H1 (cell line): ENCODE data around the gene SVIL. TPM values are rescaled to one million over a fixed set of nuclear protein-coding genes. Genes with fewer than 3 reads are reported as not detected.

Experiments used
- CTCF ChIA-PET: fragments of 300-600 bp; sonication (Branson Sonifier 250); formaldehyde crosslinking; loops from one replicate; lab custom pipeline; 2021; ENCODE audit not compliant: partially characterized antibody; lab: Charles Lee
- POLR2A ChIA-PET: fragments of 300-600 bp; sonication (Branson Sonifier 250); formaldehyde crosslinking; loops from one replicate; lab custom pipeline; 2021; ENCODE audit warnings: inconsistent platforms; ENCODE audit not compliant: partially characterized antibody; lab: Charles Lee
- DNase-seq, 2 experiments: peaks; one replicate each; pipeline versions ENCODE4 v3.0.0 to v3.0.0-alpha.2; 2010 to 2022; ENCODE audit warnings: low spot score in 2 of 2, low read depth in 1 of 2, mixed read lengths in 1 of 2
- FAIRE-seq: peaks from 2 replicates; lab custom pipeline; 2011; peaks lifted over from hg19 to GRCh38; lab: Jason Lieb, UNC
- H2AFZ ChIP-seq: 2 replicates; pipeline ENCODE4 v1.8.1; 2012; ENCODE audit warnings: low read length, inconsistent platforms
- H2AK5ac ChIP-seq: 2 replicates; pipeline ENCODE4 v1.6.1; 2013; ENCODE audit warnings: low read depth, low read length
- H2BK120ac ChIP-seq: replicated peaks from 2 replicates; pipeline ENCODE3; 2013; ENCODE audit warnings: low read depth, low read length, inconsistent platforms
- H2BK12ac ChIP-seq: 2 replicates; pipeline ENCODE4 v1.6.1; 2013; ENCODE audit warnings: low read depth, low read length
- H2BK15ac ChIP-seq: 2 replicates; pipeline ENCODE4 v1.6.1; 2013; ENCODE audit warnings: low read length
- H2BK20ac ChIP-seq: 2 replicates; pipeline ENCODE4 v1.6.1; 2013; ENCODE audit warnings: low read length
- H2BK5ac ChIP-seq: 2 replicates; pipeline ENCODE4 v1.6.1; 2013; ENCODE audit warnings: low read depth, low read length
- H3K14ac ChIP-seq: 2 replicates; pipeline ENCODE4 v1.6.1; 2013; ENCODE audit warnings: inconsistent platforms; ENCODE audit not compliant: insufficient read length
- H3K18ac ChIP-seq: 2 replicates; pipeline ENCODE4 v1.6.1; 2013; ENCODE audit warnings: low read length; ENCODE audit errors: extremely low read depth
- H3K23ac ChIP-seq: 2 replicates; pipeline ENCODE4 v1.6.1; 2013; ENCODE audit warnings: inconsistent platforms; ENCODE audit not compliant: insufficient read length
- H3K23me2 ChIP-seq: 2 replicates; pipeline ENCODE4 v1.6.1; 2013; ENCODE audit warnings: low read depth, low read length
- H3K27ac ChIP-seq: 2 replicates; pipeline ENCODE4 v1.6.1; 2011; ENCODE audit warnings: low read depth, low read length, inconsistent platforms
- H3K27me3 ChIP-seq, 4 experiments: replicated peaks in 1 of 4; 1 replicate in 1 of 4; 2 replicates in 3 of 4; pipeline versions ENCODE4 v1.6.1 to v1.8.1; 2011 to 2013; ENCODE audit warnings: low read length in 3 of 4, mild to moderate bottlenecking in 3 of 4, inconsistent platforms in 2 of 4, mixed read lengths in 2 of 4, moderate library complexity in 1 of 4; ENCODE audit not compliant: control insufficient read depth in 3 of 4, insufficient read depth in 3 of 4; ENCODE audit errors: extremely low read depth in 1 of 4
- H3K36me3 ChIP-seq, 4 experiments: 2 replicates each; pipeline versions ENCODE4 v1.6.1 to v1.8.1; 2011 to 2013; ENCODE audit warnings: mild to moderate bottlenecking in 4 of 4, low read length in 3 of 4, moderate library complexity in 2 of 4, control low read depth in 1 of 4, inconsistent platforms in 1 of 4; ENCODE audit not compliant: insufficient read depth in 4 of 4, control insufficient read depth in 2 of 4
- H3K4ac ChIP-seq: replicated peaks from 2 replicates; pipeline ENCODE3; 2013; ENCODE audit warnings: low read length, low read depth, mixed read lengths, inconsistent platforms; ENCODE audit not compliant: insufficient read length
- H3K4me1 ChIP-seq, 4 experiments: replicated peaks in 1 of 4; 1 replicate in 1 of 4; 2 replicates in 3 of 4; pipeline versions ENCODE4 v1.6.1 to v1.8.1; 2011 to 2013; ENCODE audit warnings: low read length in 3 of 4, inconsistent platforms in 2 of 4, mixed read lengths in 1 of 4; ENCODE audit not compliant: insufficient read depth in 4 of 4, control insufficient read depth in 3 of 4
- H3K4me2 ChIP-seq, 2 experiments: 2 replicates each; pipeline versions ENCODE4 v1.6.1 to v1.8.1; 2011 to 2013; ENCODE audit warnings: low read depth in 2 of 2, low read length in 2 of 2, control low read depth in 1 of 2, inconsistent platforms in 1 of 2, mild to moderate bottlenecking in 1 of 2; ENCODE audit not compliant: insufficient read depth in 1 of 2
- H3K4me3 ChIP-seq, 4 experiments: fragments of 200-600, 300-600 bp in 1 of 4; sonication (generic), shearing (Covaris generic), sonication (Bioruptor Twin) in 1 of 4; 2 replicates each; pipeline versions ENCODE4 v1.5.1 to v1.8.1; 2011 to 2016; ENCODE audit warnings: low read length in 4 of 4, low read depth in 3 of 4, control low read depth in 2 of 4, inconsistent platforms in 2 of 4, mild to moderate bottlenecking in 2 of 4, mixed read lengths in 1 of 4, moderate library complexity in 1 of 4; ENCODE audit not compliant: insufficient read depth in 2 of 4; ENCODE audit errors: extremely low read depth in 1 of 4
- H3K56ac ChIP-seq: replicated peaks from 2 replicates; pipeline ENCODE3; 2013; ENCODE audit warnings: low read depth, mild to moderate bottlenecking, mixed read lengths, low read length, inconsistent platforms; ENCODE audit not compliant: insufficient read length
- H3K79me1 ChIP-seq: 2 replicates; pipeline ENCODE4 v1.6.1; 2013; ENCODE audit warnings: low read depth, low read length, control low read depth
- H3K79me2 ChIP-seq, 2 experiments: 2 replicates each; pipeline versions ENCODE4 v1.6.1 to v1.8.1; 2012 to 2013; ENCODE audit warnings: low read length in 2 of 2, mild to moderate bottlenecking in 2 of 2, inconsistent platforms in 1 of 2; ENCODE audit not compliant: insufficient read depth in 2 of 2, control insufficient read depth in 1 of 2
- H3K9ac ChIP-seq, 4 experiments: replicated peaks in 1 of 4; 1 replicate in 1 of 4; 2 replicates in 3 of 4; pipeline versions ENCODE4 v1.6.1 to v1.8.1; 2011 to 2013; ENCODE audit warnings: low read depth in 3 of 4, low read length in 3 of 4, control low read depth in 2 of 4, mild to moderate bottlenecking in 2 of 4, moderate library complexity in 2 of 4, inconsistent platforms in 1 of 4; ENCODE audit errors: extremely low read depth in 1 of 4
- H3K9me3 ChIP-seq, 2 experiments: 2 replicates each; pipeline versions ENCODE4 v1.6.1 to v1.8.1; 2012 to 2013; ENCODE audit warnings: mild to moderate bottlenecking in 2 of 2, moderate library complexity in 2 of 2, control low read depth in 1 of 2, inconsistent platforms in 1 of 2, low read depth in 1 of 2, low read length in 1 of 2, mixed read lengths in 1 of 2; ENCODE audit not compliant: insufficient read depth in 2 of 2
- H4K20me1 ChIP-seq, 2 experiments: replicated peaks in 1 of 2; 2 replicates each; pipeline versions ENCODE3 to v1.8.1; 2011 to 2013; ENCODE audit warnings: inconsistent platforms in 2 of 2, low read length in 2 of 2, mild to moderate bottlenecking in 1 of 2; ENCODE audit not compliant: insufficient read depth in 2 of 2, control insufficient read depth in 1 of 2
- H4K5ac ChIP-seq: 2 replicates; pipeline ENCODE4 v1.6.1; 2013; ENCODE audit warnings: low read length, low read depth, mixed read lengths, inconsistent platforms; ENCODE audit not compliant: insufficient read length
- H4K8ac ChIP-seq: 2 replicates; pipeline ENCODE4 v1.8.0; 2013; ENCODE audit warnings: mild to moderate bottlenecking, moderate library complexity, low read length, inconsistent platforms; ENCODE audit not compliant: insufficient read depth; ENCODE audit errors: extremely low read depth
- H4K91ac ChIP-seq: replicated peaks from 2 replicates; pipeline ENCODE3; 2013; ENCODE audit warnings: low read length, mixed read lengths, inconsistent platforms; ENCODE audit not compliant: insufficient read length
- CBX8 ChIP-seq: fragments of 300-800, 300-1000 bp; sonication (generic); IDR thresholded peaks from 2 replicates; pipeline ENCODE4 v1.7.1; 2016; ENCODE audit warnings: low read depth, low read length, borderline replicate concordance
- GTF2F1 ChIP-seq: IDR thresholded peaks from 2 replicates; pipeline ENCODE4 v1.6.1; 2012; ENCODE audit warnings: low read depth, low read length, improper control_type of control experiment, borderline replicate concordance
- RFX5 ChIP-seq: IDR thresholded peaks from 2 replicates; pipeline ENCODE4 v1.6.1; 2011; ENCODE audit warnings: low read depth, low read length, improper control_type of control experiment, borderline replicate concordance
- WGBS, 2 experiments: shearing (Covaris generic) in 1 of 2; methylation state at CpG; one replicate each; pipeline versions ENCODE4 v1.1.6 to v1.1.7; 2013 to 2015; ENCODE audit warnings: low lambda C conversion rate in 2 of 2, mixed read lengths in 2 of 2, inconsistent platforms in 1 of 2, low coverage in 1 of 2, missing lambda C conversion rate in 1 of 2; ENCODE audit not compliant: insufficient replicate concordance in 2 of 2, insufficient coverage in 1 of 2, insufficient read length in 1 of 2; ENCODE audit errors: extremely low coverage in 1 of 2, missing lambda C conversion rate in 1 of 2; 5-methylcytosine and 5-hydroxymethylcytosine counted together
- polyA plus RNA-seq, 7 experiments: library from polyadenylated mRNA; depleted of rRNA in 3 of 7; stranded (reverse) in 5 of 7; unstranded in 2 of 7; fragments of >200 nt in 5 of 7; fragments of 200-250 nt in 2 of 7; gene quantifications; 1 replicate in 5 of 7; 2 replicates in 1 of 7; 4 replicates in 1 of 7; pipeline versions ENCODE4 v1.2.1 to v1.2.3, GENCODE V29; 2011 to 2013; ENCODE audit warnings: missing spikeins in 2 of 7, mixed read lengths in 2 of 7
- total RNA-seq: library from RNA; stranded (reverse); fragmentation: NEBNext Ultra II Directional; extraction: Animal tissue kit (Norgen Biotek cat#: 25700); gene quantifications from 2 replicates; pipeline ENCODE4 v1.2.1, GENCODE V29; 2021

Gene SVIL
- total and polyA plus RNA-seq, 2 of the 8 experiments (the other 6 are each of a cell fraction or from before 2014, with no cell fraction given): 4.7 to 15.4 TPM

- no peaks in the 10 kb centered on the region for H3K79me1 ChIP-seq
- H2BK5ac ChIP-seq: no peak overlapping the region
- no peak overlapping the region for H4K8ac ChIP-seq
- no peaks in the 10 kb centered on the region; a peak in 1 of 7 replicates for H3K4me1 ChIP-seq
- no peak overlapping the region for H2BK12ac ChIP-seq
- H2BK120ac ChIP-seq: no peak overlapping the region
- H2BK20ac ChIP-seq: no peak overlapping the region
- no peaks in the 10 kb centered on the region for H3K23me2 ChIP-seq
- no peak overlapping the region for H3K27ac ChIP-seq
- H3K4ac ChIP-seq: no peak overlapping the region
- TF ChIP-seq CBX8: no peak
- no peak for TF ChIP-seq GTF2F1
- TF ChIP-seq RFX5: no peak
- no peaks in the 10 kb centered on the region for H3K9me3 ChIP-seq
- H4K20me1 ChIP-seq: no peaks in the 10 kb centered on the region
- no peak overlapping the region for H4K91ac ChIP-seq
- no peak for FAIRE-seq
- no peak overlapping the region for H3K56ac ChIP-seq
- no peak overlapping the region for H3K23ac ChIP-seq
- H2AFZ ChIP-seq: no peak overlapping the region
- DNase-seq: no peak
- H3K4me3 ChIP-seq: no peak overlapping the region
- no peak overlapping the region for H3K4me2 ChIP-seq
- H4K5ac ChIP-seq: no peak overlapping the region
- POLR2A ChIA-PET: no interaction called here
- H3K27me3 ChIP-seq: no peaks in the 10 kb centered on the region
- CTCF ChIA-PET: interaction anchor here (1.1 to 1.7 kb wide), 2 partner anchors 42 to 90 kb away, joined by 3 to 5 read pairs; no protein-coding TSS in a partner anchor
- no peak overlapping the region for H3K9ac ChIP-seq
- WGBS, 2 experiments: 88% methylated on average over 11 of the region's 11 CpGs; no CpG with 5 or more reads in 1 of the 2 experiments
- no peaks in the 10 kb centered on the region for H3K36me3 ChIP-seq
- no peak overlapping the region for H2BK15ac ChIP-seq
- no peaks in the 10 kb centered on the region for H3K79me2 ChIP-seq
- no peak overlapping the region for H3K18ac ChIP-seq
- H2AK5ac ChIP-seq: no peak overlapping the region
- H3K14ac ChIP-seq: no peak overlapping the region
Measured at GRCh38 chr10:29596826-29597225, 37.9 kb downstream of the SVIL start.
